Measurements from ENCODE around the gene SSTR1.

DNA sequence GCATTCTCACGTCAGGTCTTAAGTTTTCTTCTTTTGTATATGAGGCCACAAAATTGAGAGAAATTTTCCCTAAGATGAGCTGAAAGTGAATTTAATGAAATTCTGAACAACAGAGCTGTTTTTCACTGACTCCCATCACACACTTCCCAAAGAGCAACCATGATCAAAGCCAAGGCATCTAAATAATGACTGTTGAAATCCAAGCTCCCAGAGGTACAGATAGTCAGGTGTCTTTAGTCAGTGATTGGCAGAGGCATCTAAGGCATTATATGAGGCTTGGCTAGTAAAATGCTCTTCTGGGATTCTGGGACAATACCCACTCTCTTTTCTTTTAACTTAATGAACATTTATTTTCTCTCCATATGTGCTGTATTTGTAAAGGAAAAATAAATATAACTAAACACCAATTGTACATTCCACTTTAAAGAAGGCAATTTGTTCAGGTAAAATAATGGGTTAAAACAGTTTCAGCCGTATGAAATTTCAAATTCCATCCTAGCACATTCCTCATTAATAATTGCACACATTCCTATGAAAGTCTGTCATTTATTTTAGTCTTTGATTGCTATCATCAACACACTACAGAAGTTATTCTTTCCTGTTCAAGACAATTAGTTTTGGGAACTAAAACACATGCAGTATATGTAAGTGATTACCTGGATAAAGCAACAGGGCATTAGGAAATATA lies 871 bp upstream of the SSTR1 start:
- TF ChIP-seq EZH2 (IDR thresholded peaks at IDR 0.05; ENCODE audit: insufficient read depth, poor library complexity, severe bottlenecking): no peak
- no peak for TF ChIP-seq EZH2phosphoT487 (IDR thresholded peaks at IDR 0.05; ENCODE audit: insufficient read depth, low read depth)
